ENCODE data around the gene DOCK9. TPM values are rescaled to one million over a fixed set of nuclear protein-coding genes. Genes with fewer than 3 reads are reported as not detected.

DOCK9 gene
- total RNA-seq, 1 donor: 44.5 TPM

- no peaks in the 10 kb centered on the region for H3K36me3 ChIP-seq (ENCODE audit: insufficient read depth, low read length)
- H2AFZ ChIP-seq (ENCODE audit: low read length): no peak overlapping the region
- H4K20me1 ChIP-seq (ENCODE audit: insufficient read depth, low read length): no peaks in the 10 kb centered on the region
- H3K79me2 ChIP-seq (ENCODE audit: insufficient read depth, low read length): no peaks in the 10 kb centered on the region
- H3K4me3 ChIP-seq (ENCODE audit: insufficient read depth, low read length): no peak overlapping the region
- DNase-seq (ENCODE audit: insufficient read length, low spot score, missing footprints): peak; percentile 82
- no peaks in the 10 kb centered on the region for H3K9me3 ChIP-seq (ENCODE audit: low read depth, low read length)
- TF ChIP-seq CTCF (IDR thresholded peaks at IDR 0.05; ENCODE audit: extremely low read depth, low read depth, low read length): no peak
- H3K4me2 ChIP-seq (ENCODE audit: insufficient read depth, low read length): no peak overlapping the region
- no peak overlapping the region for H3K27ac ChIP-seq (ENCODE audit: low read depth, low read length)
- peaks cover 25% of the 10 kb centered on the region for H3K27me3 ChIP-seq (ENCODE audit: insufficient read depth, low read length)
- H3K4me1 ChIP-seq (ENCODE audit: insufficient read depth, low read length): no peaks in the 10 kb centered on the region
Observed at GRCh38 chr13:98782654-98783053, 195.2 kb downstream of the DOCK9 start.

- no peaks in the 10 kb centered on the region for H3K79me2 ChIP-seq (ENCODE audit: insufficient read depth, low read length)
- H3K27me3 ChIP-seq (ENCODE audit: insufficient read depth, low read length): peaks cover 22% of the 10 kb centered on the region
- H3K27ac ChIP-seq (ENCODE audit: low read depth, low read length): no peak overlapping the region
- H3K4me3 ChIP-seq (ENCODE audit: insufficient read depth, low read length): no peak overlapping the region
- H3K4me2 ChIP-seq (ENCODE audit: insufficient read depth, low read length): no peak overlapping the region
- no peaks in the 10 kb centered on the region for H4K20me1 ChIP-seq (ENCODE audit: insufficient read depth, low read length)
- no peaks in the 10 kb centered on the region for H3K9me3 ChIP-seq (ENCODE audit: low read depth, low read length)
- H2AFZ ChIP-seq (ENCODE audit: low read length): no peak overlapping the region
- H3K4me1 ChIP-seq (ENCODE audit: insufficient read depth, low read length): no peaks in the 10 kb centered on the region
- peak; percentile 58 for DNase-seq (ENCODE audit: insufficient read length, low spot score, missing footprints)
- TF ChIP-seq CTCF (IDR thresholded peaks at IDR 0.05; ENCODE audit: extremely low read depth, low read depth, low read length): no peak
- H3K36me3 ChIP-seq (ENCODE audit: insufficient read depth, low read length): no peaks in the 10 kb centered on the region
Observed at GRCh38 chr13:98781905-98782304, 196.0 kb downstream of the DOCK9 start.

- TF ChIP-seq CTCF (IDR thresholded peaks at IDR 0.05; ENCODE audit: extremely low read depth, low read depth, low read length): no peak
- Histone ChIP-seq H3K4me2 (ENCODE audit: insufficient read depth, low read length) (no peak overlapping the region), H2AFZ (ENCODE audit: low read length) (no peak overlapping the region), H4K20me1 (ENCODE audit: insufficient read depth, low read length) (no peaks in the 10 kb centered on the region), H3K4me1 (ENCODE audit: insufficient read depth, low read length) (no peaks in the 10 kb centered on the region), H3K4me3 (ENCODE audit: insufficient read depth, low read length) (no peak overlapping the region), H3K9me3 (ENCODE audit: low read depth, low read length) (no peaks in the 10 kb centered on the region), H3K79me2 (ENCODE audit: insufficient read depth, low read length) (no peaks in the 10 kb centered on the region), H3K36me3 (ENCODE audit: insufficient read depth, low read length) (no peaks in the 10 kb centered on the region), H3K27me3 (ENCODE audit: insufficient read depth, low read length) (peaks cover 18% of the 10 kb centered on the region), H3K27ac (ENCODE audit: low read depth, low read length) (no peak overlapping the region)
- DNase-seq (ENCODE audit: insufficient read length, low spot score, missing footprints): peak; percentile 61
Observed at GRCh38 chr13:98781470-98781869, 196.4 kb downstream of the DOCK9 start.

- no peak overlapping the region for H3K4me3 ChIP-seq (ENCODE audit: insufficient read depth, low read length)
- H3K79me2 ChIP-seq (ENCODE audit: insufficient read depth, low read length): no peaks in the 10 kb centered on the region
- H2AFZ ChIP-seq (ENCODE audit: low read length): no peak overlapping the region
- no peaks in the 10 kb centered on the region for H4K20me1 ChIP-seq (ENCODE audit: insufficient read depth, low read length)
- peak; percentile 51 for DNase-seq (ENCODE audit: insufficient read length, low spot score, missing footprints)
- TF ChIP-seq CTCF (IDR thresholded peaks at IDR 0.05; ENCODE audit: extremely low read depth, low read depth, low read length): no peak
- H3K27ac ChIP-seq (ENCODE audit: low read depth, low read length): no peak overlapping the region
- no peaks in the 10 kb centered on the region for H3K4me1 ChIP-seq (ENCODE audit: insufficient read depth, low read length)
- no peaks in the 10 kb centered on the region for H3K36me3 ChIP-seq (ENCODE audit: insufficient read depth, low read length)
- H3K4me2 ChIP-seq (ENCODE audit: insufficient read depth, low read length): no peak overlapping the region
- peaks cover 13% of the 10 kb centered on the region for H3K27me3 ChIP-seq (ENCODE audit: insufficient read depth, low read length)
- no peaks in the 10 kb centered on the region for H3K9me3 ChIP-seq (ENCODE audit: low read depth, low read length)
Observed at GRCh38 chr13:98781045-98781444, 196.8 kb downstream of the DOCK9 start.

Measured in osteoblast (primary cell).